Activated CD4-positive, CD25-positive, alpha-beta regulatory T cell (primary cell): ENCODE data around the gene LCAT.
"Not testable (repeated sequence)": the region's sequence is repeated elsewhere in the genome, so short reads cannot be mapped to it uniquely, and the experiment has no call there.

ENCODE experiments used
- DNase-seq, 4 experiments: peaks; one replicate each; lab custom pipeline; 2025; lab: John Stamatoyannopoulos, UW

LCAT gene

GRCh38 chr16:67931712-67932461, 12.0 kb downstream of the LCAT start, which contains the start of gene CTRL:
Gene CTRL (minus strand): TSS chr16:67931862. CDS start chr16:67931852, 10 bp downstream.
- no peak for DNase-seq

DNA sequence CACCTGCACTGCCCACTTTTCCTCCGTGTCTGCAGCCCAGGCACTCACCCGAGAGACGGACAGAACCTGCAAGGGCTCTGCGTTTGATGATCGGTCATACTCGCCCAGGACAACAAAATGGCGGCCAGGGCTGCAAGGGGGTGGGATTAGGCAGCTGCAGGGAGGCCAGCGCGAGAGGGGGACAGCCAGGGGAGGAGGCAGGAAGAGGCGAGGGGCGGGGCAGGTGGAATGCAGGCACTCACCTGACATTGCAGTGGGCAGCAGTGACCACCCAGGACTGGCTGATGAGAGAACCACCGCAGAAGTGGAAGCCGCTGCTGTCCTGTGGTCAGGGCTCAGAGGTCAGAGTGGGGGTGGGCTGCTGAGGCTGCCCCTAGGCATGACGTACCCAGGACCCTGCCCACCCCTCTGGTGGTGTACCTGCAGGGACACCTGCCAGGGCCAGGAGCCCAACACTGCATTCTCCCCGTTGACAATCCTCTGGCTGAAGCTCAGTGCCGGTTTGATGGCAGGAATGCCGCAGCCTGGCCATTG, 13.2 kb downstream of the LCAT start:
- DNase-seq, result no peak

DNA sequence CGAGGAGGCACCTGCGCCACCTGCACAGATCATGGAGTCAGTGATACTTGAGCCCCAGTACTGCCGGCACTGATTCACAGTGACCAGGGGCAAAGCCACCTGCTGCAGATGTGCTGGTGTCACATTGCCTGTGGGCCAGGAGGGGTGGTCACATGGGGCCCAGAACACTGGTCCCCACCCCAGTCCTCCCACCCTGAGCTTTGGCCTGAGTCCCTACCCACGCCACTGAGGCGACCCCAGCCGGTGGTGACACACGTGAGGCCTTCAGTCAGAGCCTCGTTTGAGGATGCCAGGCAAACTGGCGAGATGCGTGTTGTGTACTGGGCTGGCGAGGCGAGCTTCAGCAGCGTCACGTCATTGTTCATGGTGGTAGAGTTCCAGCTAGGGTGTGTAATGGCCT, 13.7 kb downstream of the LCAT start:
- DNase-seq, result no peak

DNA sequence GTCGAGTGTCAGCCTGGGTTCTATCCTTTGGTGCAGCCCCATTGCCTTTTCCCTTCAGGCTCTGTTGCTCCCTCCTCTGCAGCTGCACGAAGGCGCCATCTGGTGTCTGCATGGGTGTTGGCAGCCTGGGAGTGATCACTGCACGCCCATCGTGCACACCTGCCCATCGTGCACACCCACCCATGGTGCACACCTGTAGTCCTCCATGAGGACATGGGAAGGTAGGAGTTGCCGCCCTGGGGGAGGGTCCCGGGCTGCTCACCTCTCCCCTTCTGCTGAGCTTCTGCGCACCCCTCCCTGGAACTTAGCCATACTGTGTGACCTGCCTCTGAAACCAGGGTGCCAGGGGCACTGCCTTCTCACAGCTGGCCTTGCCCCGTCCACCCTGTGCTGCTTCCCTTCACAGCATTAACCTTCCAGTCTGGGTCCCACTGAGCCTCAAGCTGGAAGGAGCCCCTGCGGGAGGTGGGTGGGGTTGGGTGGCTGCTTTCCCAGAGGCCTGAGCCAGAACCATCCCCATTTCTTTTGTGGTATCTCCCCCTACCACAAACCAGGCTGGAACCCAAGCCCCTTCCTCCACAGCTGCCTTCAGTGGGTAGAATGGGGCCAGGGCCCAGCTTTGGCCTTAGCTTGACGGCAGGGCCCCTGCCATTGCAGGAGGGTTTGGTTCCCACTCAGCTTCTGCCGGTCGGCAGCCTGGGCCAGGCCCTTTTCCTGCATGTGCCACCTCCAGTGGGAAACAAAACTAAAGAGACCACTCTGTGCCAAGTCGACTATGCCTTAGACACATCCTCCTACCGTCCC, 15.2 kb downstream of the LCAT start:
- DNase-seq, result peak; percentile 52 to 60 (median 56)

GRCh38 chr16:67928147-67928546, 15.8 kb downstream of the LCAT start:
- no peak for DNase-seq

- DNase-seq, result no peak
These were observed 16.6 kb downstream of the LCAT start for GRCh38 chr16:67927131-67927941.

DNA sequence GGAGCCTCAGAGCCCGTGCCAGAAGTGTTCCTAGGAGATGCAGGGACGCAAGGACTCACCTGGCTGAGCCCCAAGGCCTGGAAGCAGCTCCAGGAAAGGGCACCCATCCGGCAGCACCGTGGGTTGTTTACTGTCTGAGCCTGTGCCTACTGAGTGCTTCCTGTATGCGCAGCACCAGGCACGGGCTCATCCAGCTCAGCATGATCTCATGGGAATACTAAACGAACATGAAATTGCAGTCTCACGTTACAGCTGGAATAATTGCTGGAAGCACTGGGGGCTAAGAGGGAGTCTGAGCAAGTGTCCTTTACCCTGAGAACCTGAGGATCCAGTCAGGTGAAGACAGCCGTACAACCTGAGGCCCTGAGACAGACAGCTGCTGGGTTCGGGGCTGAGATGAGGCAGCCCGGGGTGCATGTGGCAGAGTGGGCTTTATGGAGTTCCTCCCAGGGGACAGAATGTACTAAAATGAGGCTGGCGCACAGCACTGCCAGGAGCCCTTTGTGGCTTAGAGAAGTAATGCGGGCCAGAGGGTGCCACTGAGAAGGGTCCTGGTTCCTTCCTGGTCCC, 17.7 kb downstream of the LCAT start:
- no peak for DNase-seq

GRCh38 chr16:67924140-67924906, 19.6 kb downstream of the LCAT start:
- DNase-seq, result no peak

DNA sequence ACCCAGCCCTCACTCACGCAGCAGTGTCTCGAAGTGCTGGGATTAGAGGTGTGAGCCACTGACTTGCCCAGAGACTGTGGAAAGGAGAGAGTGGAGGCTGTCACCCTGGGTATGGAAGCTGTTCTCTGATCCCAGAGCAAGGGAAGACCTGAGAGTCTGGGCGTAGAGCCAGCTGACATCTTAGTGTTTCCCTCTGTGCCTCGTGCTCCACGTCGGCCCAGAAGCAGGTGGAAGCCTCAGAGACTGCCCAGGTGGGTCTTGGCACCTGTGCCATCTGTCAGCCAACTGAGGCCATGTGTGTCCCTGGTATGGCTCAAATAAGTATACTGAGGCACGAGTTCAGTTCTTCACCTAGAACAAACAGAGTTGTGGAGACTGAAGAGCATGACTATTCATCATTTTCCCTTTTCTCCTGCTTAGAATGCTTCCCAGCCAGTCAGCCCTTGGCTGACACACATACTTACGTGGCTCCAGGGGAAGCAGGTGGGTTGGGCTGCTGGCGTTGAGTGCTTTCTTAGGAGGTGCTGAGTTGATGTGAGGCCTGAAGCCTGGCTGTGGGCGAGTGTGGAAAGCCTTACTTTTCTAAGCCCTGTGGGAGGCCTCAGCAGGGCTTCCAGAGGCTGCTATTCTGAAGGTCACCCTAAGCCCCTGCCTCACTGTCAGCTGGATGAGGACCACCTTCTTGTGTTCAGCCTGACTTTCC, 20.4 kb downstream of the LCAT start:
- DNase-seq, result no peak

DNA sequence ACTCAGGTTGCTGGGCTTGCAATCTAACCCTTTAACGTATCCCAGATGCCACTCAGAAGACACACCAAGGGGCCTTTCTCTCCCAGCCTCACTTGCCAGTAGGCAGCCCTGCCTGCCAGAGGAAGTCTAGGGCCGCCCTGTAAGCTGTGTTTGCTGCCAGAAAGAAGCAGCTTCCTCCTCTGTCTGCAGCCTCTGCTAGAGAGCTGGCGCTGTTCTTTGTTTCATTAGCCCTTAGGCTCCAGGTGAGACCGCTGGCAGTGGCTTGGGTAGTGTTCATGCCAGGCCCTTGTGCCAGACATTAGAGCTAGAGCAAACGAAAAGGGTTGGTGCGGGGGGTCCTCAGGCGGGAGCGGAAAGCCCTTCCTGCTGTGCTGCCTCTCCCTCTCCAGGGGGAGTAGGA, 21.2 kb downstream of the LCAT start:
- DNase-seq, result no peak

DNA sequence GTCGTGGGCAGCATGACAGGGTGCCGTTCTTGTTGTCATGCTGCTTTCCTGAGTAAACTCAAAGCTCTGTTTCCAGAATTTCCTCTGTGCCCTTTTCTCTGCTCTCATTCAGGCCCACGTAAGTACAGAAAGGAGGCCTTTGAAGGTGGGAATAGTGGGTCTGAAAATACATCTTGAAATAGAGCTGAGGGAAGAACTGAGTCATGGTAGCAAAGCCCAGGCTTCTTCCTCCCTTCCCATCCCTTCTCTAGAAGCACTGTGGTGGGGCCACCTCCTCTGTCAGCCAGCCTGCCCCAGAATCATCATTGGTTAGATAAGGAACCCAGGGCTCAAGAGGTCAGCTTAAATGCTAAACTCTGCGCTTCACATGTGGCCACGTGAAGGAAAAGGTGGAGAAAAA, 21.7 kb downstream of the LCAT start:
- DNase-seq, result no peak

GRCh38 chr16:67919622-67920221, 24.2 kb downstream of the LCAT start:
- DNase-seq, result no peak

DNA sequence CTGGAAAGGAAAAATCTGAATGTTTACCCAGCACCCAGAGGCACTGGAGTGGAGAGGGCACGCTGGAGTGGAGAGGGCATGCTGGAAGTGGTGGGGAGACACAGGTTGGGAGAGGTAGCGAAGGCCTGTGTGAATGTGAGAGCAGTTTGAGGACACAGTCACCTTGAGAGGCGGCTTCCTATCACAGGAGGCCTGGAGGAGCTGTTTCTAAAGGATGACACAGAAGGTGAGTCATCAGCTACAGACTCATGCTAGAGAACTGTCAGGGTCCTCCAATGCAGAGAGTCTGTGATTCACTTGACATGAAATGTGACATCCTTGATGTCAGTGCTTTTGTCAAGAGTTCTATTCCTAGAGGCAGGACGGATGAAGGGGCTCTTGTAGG, 26.1 kb downstream of the LCAT start:
- DNase-seq, result no peak

DNA sequence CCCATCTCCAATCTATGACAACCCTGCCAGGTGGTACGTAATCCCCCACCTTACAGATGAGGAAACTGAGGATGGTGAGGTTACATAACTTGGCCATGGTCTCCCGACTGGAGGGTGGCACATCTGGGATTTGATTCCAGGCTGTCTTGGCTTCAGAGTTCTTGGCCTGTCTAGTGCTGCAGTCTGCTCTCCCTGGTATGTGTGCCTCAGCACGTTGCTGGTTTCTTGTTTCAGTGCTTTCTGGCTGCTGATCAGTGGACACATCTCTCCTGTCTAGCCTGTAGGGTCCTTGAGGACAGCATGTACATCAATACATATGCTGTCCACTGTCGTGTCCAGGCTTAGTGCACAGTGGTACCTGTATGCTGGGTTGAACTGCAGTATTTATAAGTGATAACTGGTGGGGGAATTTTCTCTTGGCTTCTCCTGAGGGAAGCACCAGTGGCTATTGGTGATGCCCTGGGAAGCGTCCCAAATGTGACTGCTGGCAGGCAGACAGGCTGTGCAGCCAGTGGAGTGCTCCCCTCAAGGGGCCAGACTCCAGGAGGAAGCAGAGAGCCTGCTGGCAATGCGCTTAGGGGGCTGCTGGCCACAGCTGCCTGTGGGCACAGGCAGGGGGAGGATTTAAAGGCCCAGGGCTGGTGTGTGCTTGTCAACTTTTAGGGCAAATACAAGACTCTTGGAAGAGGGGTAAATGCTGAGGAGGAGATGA, 26.6 kb downstream of the LCAT start:
- no peak for DNase-seq

DNA sequence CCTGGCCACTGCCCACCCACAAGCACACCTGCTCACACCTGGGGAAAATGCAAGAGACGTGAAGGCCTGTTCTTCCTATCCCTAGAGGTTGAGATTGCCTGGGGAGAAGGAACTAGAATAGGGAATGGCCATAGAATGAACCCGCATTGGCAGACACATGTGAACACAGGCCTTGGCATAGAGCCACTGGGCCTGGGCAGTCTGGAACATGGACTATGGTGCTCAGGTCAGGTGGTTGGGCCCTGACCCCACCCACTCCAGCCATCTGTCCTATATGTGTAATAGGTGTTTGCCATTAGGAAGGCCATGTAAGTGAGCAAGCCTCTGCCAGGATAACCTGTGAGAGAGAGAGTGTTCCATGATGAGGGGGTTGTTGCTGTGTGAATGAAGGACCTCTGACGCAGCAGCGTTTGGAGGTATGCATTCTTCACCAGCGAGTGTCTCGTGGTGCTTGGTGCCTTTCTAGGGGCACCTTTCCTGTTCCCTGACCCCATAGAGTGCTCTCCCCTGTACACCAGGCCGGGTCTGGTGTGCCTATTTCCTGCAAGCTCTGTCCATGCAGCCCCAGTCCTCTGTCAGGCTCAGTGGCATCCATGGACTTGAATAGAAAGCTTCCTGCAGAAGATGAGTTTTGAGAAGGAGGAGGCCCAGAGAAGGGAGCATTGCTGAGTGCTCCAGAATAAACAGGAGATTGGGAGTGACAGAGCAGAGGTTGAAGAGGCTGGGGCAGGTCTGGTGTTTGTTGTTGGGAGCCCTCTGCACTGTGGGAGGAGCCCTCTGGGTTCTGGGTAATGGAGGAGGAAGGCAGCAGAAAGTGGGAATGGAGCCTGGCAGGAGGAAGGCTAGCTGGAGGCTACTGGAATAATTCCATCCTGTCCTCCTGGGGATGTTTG, 27.8 kb downstream of the LCAT start:
- no peak for DNase-seq

DNA sequence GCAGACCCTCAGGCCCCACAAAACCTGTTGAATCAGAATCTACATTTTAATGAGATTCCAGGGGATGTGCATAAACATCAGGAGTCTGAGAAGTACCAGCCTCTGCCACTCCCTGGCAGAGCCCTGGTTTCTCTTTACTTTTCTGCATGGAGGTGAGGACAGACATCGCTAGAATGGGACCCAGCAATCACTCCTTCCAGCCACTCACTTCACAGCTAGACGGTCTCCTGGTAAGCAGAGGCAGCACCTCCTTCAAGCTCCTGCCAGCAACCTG, 28.5 kb downstream of the LCAT start:
- not testable (repeated sequence) for DNase-seq

DNA sequence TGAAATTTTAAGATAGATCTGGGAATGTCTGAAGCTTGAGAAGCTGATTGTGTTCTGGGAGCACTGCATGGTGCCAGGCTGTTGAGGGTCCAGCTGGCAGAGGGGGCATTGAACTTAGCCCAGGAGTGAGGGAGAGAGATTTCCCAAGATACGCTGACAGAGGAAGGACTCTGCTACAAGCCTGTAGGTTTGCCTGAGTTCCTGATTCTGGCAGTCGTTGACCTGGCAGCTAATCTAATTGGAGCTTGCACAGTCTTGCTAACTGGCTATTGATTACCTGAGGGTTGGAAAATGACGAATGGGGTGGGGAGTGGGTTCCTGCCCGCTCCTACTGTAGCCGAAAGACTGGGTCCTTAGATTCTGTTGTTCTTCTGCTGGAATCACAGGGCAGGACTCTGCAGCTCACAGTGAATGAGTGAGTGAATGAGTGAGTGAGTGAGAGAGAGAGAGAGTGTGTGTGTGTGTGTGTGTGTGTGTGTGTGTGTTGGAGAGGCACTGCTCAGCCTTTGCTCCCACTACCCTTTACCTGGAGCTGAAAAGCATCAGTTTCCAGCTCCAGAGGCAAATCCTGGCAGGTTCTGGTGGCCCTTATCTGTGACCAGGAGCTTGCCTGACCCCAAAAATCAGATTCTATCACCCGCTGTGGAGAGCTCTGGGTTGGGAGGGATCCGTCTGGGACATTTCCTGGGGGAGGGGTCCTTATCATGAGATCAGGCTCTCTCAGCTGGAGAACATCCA, 29.0 kb downstream of the LCAT start:
- DNase-seq, result no peak

DNA sequence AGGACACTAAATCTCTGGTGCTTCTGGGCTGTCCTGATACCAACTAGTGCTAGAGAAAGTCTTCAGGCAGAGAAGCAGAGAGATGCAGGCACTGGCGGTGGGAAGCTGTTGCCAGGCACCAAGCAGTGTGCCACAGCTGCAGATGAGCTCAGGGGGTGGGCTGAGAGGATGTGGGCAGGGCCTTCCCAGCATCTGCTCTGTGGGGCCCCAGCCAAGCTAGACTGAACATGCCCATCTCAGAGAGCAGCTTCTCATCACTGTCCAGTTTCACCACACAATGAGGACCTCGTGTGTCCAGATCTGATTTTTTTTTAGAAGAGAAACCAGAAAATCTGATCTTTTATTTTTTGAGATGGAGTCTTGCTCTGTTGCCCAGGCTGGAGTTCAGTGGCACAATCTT, 33.8 kb downstream of the LCAT start:
- no peak for DNase-seq
